ENCODE measurements around the gene MSANTD2. TPM values are rescaled to one million over a fixed set of nuclear protein-coding genes. Genes with fewer than 3 reads are reported as not detected.

The MSANTD2 gene
- polyA plus RNA-seq, 2 of the 4 experiments (the other 2 are of a cell fraction) = 5.6 to 6.4 TPM

DNA sequence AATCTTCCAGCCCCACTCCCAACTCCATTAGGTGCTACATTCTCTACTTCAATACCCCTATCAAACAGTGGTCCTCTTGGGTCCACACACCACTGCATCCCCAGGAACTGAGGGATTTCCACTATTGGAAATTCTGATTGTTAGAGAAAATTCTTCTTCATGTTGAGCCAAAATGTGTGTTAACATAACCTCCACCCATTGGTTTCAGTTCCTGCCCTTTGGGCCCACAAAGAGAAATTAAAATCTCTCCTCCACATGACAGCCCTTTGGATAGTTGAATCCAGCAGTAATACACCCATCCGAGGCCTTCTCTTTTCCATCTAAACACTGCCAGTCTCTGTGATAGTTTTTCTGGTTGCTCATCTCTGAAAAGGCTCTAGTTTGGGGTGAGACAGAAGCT, 50.3 kb downstream of the MSANTD2 start:
- Histone ChIP-seq H3K4me1 (peaks cover 6% of the 10 kb centered on the region; the same call in 2 of the 3 replicates), H3K4me2 (no peak overlapping the region)
- no peak for FAIRE-seq

GRCh38 chr11:124748481-124749343, 51.5 kb downstream of the MSANTD2 start:
- Histone ChIP-seq H3K27ac (no peak overlapping the region), H3K4me2 (no peak overlapping the region), H3K4me3 (no peak overlapping the region), H3K9me3 (no peaks in the 10 kb centered on the region), H3K4me1 (peaks cover 6% of the 10 kb centered on the region; the same call in 2 of the 3 replicates)
- WGBS (ENCODE audit: missing lambda C conversion rate) = 66% methylated on average over 10 of the region's 12 CpGs
- FAIRE-seq = no peak
- CTCF ChIA-PET = interaction anchor here (1.4 to 5.0 kb wide), 6 partner anchors 8 to 104 kb away, joined by 3 to 39 read pairs (median 9); partner anchors contain the start of gene ESAM
- POLR2A ChIA-PET = no interaction called here
- TF ChIP-seq REST (IDR thresholded peaks at IDR 0.05) (no peak), ESRRA (IDR thresholded peaks at IDR 0.05; ENCODE audit: borderline replicate concordance, low read length) (no peak), EP300 (IDR thresholded peaks at IDR 0.05) (no peak), MAZ (IDR thresholded peaks at IDR 0.05; ENCODE audit: borderline replicate concordance, low read depth, low read length) (no peak)
- TF ChIP-seq, protein P1, sequence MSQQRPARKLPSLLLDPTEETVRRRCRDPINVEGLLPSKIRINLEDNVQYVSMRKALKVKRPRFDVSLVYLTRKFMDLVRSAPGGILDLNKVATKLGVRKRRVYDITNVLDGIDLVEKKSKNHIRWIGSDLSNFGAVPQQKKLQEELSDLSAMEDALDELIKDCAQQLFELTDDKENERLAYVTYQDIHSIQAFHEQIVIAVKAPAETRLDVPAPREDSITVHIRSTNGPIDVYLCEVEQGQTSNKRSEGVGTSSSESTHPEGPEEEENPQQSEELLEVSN (IDR thresholded peaks at IDR 0.05; ENCODE audit: borderline replicate concordance, low read depth) = no peak
- ATAC-seq = no peak
- DNase-seq (ENCODE audit: low read depth in 1 of 2, low spot score in 1 of 2) = no peak

More for the DNA sequence above, 50.3 kb downstream of the MSANTD2 start:
- Histone ChIP-seq H3K27ac (no peak overlapping the region), H3K4me3 (no peak overlapping the region), H3K9me3 (no peaks in the 10 kb centered on the region)
- CTCF ChIA-PET = interaction anchor here (1.1 to 1.9 kb wide), 4 partner anchors 9 to 106 kb away, joined by 3 to 7 read pairs (median 4); partner anchors contain the start of genes ESAM and NRGN
- DNase-seq (ENCODE audit: low read depth in 1 of 2, low spot score in 1 of 2) (no peak), ATAC-seq (no peak)
- POLR2A ChIA-PET = no interaction called here
- WGBS (ENCODE audit: missing lambda C conversion rate) = 79% methylated on average over 1 of the region's 1 CpG
- no peak for TF ChIP-seq EP300 (IDR thresholded peaks at IDR 0.05)
- no peak for TF ChIP-seq ELK1 (IDR thresholded peaks at IDR 0.05; ENCODE audit: low read depth, low read length)
- TF ChIP-seq CEBPB (IDR thresholded peaks at IDR 0.05) = no peak
- TF ChIP-seq, protein P2, sequence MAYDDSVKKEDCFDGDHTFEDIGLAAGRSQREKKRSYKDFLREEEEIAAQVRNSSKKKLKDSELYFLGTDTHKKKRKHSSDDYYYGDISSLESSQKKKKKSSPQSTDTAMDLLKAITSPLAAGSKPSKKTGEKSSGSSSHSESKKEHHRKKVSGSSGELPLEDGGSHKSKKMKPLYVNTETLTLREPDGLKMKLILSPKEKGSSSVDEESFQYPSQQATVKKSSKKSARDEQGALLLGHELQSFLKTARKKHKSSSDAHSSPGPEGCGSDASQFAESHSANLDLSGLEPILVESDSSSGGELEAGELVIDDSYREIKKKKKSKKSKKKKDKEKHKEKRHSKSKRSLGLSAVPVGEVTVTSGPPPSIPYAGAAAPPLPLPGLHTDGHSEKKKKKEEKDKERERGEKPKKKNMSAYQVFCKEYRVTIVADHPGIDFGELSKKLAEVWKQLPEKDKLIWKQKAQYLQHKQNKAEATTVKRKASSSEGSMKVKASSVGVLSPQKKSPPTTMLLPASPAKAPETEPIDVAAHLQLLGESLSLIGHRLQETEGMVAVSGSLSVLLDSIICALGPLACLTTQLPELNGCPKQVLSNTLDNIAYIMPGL (CRISPR knock-in tag; IDR thresholded peaks at IDR 0.05; ENCODE audit: borderline replicate concordance) = no peak
- no peak for TF ChIP-seq HDAC2 (IDR thresholded peaks at IDR 0.05)
- no peak for TF ChIP-seq TFCP2L1 (CRISPR knock-in tag; IDR thresholded peaks at IDR 0.05)
- TF ChIP-seq BHLHE40 (IDR thresholded peaks at IDR 0.05; ENCODE audit: low read depth, low read length) = no peak
- TF ChIP-seq TP53 (CRISPR knock-in tag; IDR thresholded peaks at IDR 0.05) = no peak
- TF ChIP-seq HOXA7 (CRISPR knock-in tag; IDR thresholded peaks at IDR 0.05) = no peak
- no peak for TF ChIP-seq HEYL (CRISPR knock-in tag; IDR thresholded peaks at IDR 0.05)
- no peak for TF ChIP-seq JUN (IDR thresholded peaks at IDR 0.05)
- TF ChIP-seq POLR2AphosphoS2 (conservative IDR thresholded peaks at IDR 0.05; ENCODE audit: low read length) = no peak
